ENCODE data around the gene SUPT3H.

The SUPT3H gene

DNA sequence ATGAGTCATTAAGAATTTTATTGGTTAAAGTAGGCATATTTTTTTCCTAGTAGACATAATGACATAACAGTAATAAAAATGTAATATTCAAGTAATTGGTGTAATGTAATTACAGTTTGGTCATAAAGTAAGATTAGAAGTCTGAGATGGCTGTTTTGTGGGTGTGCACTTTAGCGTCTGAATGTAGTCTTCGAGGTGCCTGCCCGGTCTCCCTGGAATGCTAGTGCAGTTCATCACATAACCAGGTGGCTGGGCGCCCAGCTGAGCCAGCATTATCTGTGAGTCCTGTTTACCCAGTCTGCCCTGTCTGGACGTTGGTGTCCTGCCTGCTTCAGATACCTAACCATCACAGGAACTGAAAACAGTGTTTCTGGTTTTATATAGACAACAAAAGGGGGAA is 571.1 kb downstream of the SUPT3H start:
- no peak overlapping the region for H3K27ac ChIP-seq (ENCODE audit: low read length)
- H3K9me3 ChIP-seq (ENCODE audit: insufficient read depth, low read depth, low read length) = no peaks in the 10 kb centered on the region
- no peaks in the 10 kb centered on the region for H3K27me3 ChIP-seq (ENCODE audit: insufficient read depth, low read length)
- H3K4me1 ChIP-seq (ENCODE audit: insufficient read depth, low read length) = 0 out of 2 replicates have a peak, but pooled peaks cover 3% of the 10 kb centered on the region
- H3K4me3 ChIP-seq (ENCODE audit: low read length) = no peak overlapping the region
- H3K36me3 ChIP-seq (ENCODE audit: insufficient read depth, low read depth, low read length) = no peaks in the 10 kb centered on the region
- H3K9ac ChIP-seq (ENCODE audit: low read depth, low read length) = no peak overlapping the region

DNA sequence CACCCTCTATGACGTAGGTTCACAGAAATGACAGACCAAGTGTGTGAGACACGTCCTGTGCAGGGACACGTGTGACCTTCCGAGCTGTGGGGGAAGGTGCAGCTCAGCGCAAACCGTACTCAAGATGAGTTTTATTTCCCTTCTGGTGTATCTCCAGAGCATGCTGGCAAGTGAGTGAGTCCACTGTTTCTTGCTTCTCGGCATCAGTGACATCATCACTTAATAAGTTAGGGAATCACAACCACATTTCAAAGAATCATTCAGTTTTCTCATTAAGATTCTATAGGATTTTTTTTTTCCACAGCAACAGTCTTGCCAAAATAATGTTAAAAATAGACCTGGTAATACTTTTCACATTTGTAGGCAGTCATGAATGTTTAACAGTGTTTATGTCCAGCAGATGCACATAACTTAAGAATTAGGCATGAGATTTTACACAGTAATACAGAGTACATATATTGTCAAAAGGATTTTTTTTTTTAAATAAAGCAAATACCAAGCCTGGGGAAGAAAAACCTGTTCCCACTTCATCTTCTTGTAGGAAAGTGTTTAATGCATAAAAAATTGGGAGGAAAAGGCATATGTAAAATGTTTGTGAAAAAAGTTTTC is 572.4 kb downstream of the SUPT3H start:
- H3K9ac ChIP-seq (ENCODE audit: low read depth, low read length) = no peak overlapping the region
- no peaks in the 10 kb centered on the region for H3K9me3 ChIP-seq (ENCODE audit: insufficient read depth, low read depth, low read length)
- no peaks in the 10 kb centered on the region for H3K36me3 ChIP-seq (ENCODE audit: insufficient read depth, low read depth, low read length)
- H3K27ac ChIP-seq (ENCODE audit: low read length) = no peak overlapping the region
- no peaks in the 10 kb centered on the region for H3K27me3 ChIP-seq (ENCODE audit: insufficient read depth, low read length)
- H3K4me3 ChIP-seq (ENCODE audit: low read length) = no peak overlapping the region
- H3K4me1 ChIP-seq (ENCODE audit: insufficient read depth, low read length) = 0 out of 2 replicates have a peak, but pooled peaks cover 3% of the 10 kb centered on the region

- H3K9me3 ChIP-seq (ENCODE audit: insufficient read depth, low read depth, low read length) = no peaks in the 10 kb centered on the region
- no peak overlapping the region for H3K27ac ChIP-seq (ENCODE audit: low read length)
- H3K27me3 ChIP-seq (ENCODE audit: insufficient read depth, low read length) = no peaks in the 10 kb centered on the region
- H3K4me1 ChIP-seq (ENCODE audit: insufficient read depth, low read length) = 0 out of 2 replicates have a peak, but pooled peaks cover 3% of the 10 kb centered on the region
- no peak overlapping the region for H3K9ac ChIP-seq (ENCODE audit: low read depth, low read length)
- H3K4me3 ChIP-seq (ENCODE audit: low read length) = no peak overlapping the region
- H3K36me3 ChIP-seq (ENCODE audit: insufficient read depth, low read depth, low read length) = no peaks in the 10 kb centered on the region
Observed at GRCh38 chr6:44804546-44805159, 573.1 kb downstream of the SUPT3H start.

DNA sequence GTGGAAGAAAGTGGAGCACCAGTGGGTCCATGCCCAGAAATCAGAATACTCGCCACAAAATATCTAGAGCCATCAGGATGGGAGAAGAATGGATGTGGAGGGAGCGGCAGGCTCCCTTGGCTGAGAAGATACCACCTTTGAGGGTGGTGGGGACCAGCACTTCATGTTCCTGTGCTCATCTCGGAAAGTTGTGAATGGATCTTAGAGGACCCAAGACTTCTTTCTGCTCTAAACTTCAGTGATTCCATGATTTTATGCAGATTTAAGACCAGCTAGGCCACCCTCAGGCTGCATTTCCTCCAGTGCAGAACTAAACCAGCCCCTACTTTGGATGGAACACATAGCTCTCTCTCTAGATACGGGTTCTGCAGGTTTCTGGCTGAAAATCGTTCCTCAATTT is 573.7 kb downstream of the SUPT3H start:
- H3K9ac ChIP-seq (ENCODE audit: low read depth, low read length) = no peak overlapping the region

DNA sequence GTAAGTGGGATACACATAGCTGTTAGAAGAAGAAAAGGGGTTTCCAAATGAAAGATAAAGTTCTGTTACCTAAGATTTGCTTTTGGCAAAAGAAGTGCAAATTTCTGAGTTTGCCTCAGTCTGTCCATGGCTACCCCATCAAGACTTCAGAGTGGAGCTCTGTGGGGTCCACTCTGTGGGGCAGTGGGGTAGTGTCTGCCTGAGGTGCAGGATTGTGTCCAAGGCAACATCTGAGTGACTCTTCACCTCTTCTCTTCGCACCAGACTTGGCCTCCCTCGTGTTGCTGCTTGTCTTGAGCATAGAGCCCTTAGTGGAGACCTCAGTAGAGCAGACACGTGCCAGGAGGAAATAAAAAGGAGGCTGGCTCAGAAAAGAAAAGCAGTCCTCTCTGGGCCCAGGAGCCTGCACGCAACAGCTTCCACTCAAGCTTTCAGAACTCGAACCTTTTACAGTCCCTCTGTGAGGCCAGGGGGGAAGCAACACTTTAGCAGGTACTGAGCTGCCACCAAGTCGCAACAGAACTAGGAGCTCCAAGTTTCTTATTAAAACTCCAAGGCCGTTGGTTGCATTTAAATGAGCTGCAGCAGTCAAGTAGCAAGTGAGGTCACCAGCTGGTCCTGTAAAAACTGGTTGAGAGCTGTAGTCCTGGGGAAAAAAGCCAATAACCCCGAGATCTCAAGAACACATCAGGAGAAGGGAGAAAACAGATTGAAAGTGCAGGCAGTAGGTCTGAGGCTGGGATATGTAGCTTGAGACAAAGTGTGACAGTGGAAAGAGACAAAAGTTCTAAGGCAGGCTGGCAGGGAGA is 576.7 kb downstream of the SUPT3H start:
- no peak overlapping the region for H3K9ac ChIP-seq (ENCODE audit: low read depth, low read length)
- H3K9me3 ChIP-seq (ENCODE audit: insufficient read depth, low read depth, low read length) = no peaks in the 10 kb centered on the region
- no peak overlapping the region for H3K27ac ChIP-seq (ENCODE audit: low read length)
- peaks cover 12% of the 10 kb centered on the region; the same call in 1 of the 2 replicates for H3K4me1 ChIP-seq (ENCODE audit: insufficient read depth, low read length)
- no peaks in the 10 kb centered on the region for H3K27me3 ChIP-seq (ENCODE audit: insufficient read depth, low read length)
- H3K36me3 ChIP-seq (ENCODE audit: insufficient read depth, low read depth, low read length) = no peaks in the 10 kb centered on the region
- no peak overlapping the region for H3K4me3 ChIP-seq (ENCODE audit: low read length)

More for the DNA sequence above, 573.7 kb downstream of the SUPT3H start:
- Histone ChIP-seq H3K4me3 (ENCODE audit: low read length) (no peak overlapping the region), H3K4me1 (ENCODE audit: insufficient read depth, low read length) (0 out of 2 replicates have a peak, but pooled peaks cover 3% of the 10 kb centered on the region), H3K36me3 (ENCODE audit: insufficient read depth, low read depth, low read length) (no peaks in the 10 kb centered on the region), H3K27ac (ENCODE audit: low read length) (no peak overlapping the region), H3K27me3 (ENCODE audit: insufficient read depth, low read length) (no peaks in the 10 kb centered on the region), H3K9me3 (ENCODE audit: insufficient read depth, low read depth, low read length) (no peaks in the 10 kb centered on the region)

DNA sequence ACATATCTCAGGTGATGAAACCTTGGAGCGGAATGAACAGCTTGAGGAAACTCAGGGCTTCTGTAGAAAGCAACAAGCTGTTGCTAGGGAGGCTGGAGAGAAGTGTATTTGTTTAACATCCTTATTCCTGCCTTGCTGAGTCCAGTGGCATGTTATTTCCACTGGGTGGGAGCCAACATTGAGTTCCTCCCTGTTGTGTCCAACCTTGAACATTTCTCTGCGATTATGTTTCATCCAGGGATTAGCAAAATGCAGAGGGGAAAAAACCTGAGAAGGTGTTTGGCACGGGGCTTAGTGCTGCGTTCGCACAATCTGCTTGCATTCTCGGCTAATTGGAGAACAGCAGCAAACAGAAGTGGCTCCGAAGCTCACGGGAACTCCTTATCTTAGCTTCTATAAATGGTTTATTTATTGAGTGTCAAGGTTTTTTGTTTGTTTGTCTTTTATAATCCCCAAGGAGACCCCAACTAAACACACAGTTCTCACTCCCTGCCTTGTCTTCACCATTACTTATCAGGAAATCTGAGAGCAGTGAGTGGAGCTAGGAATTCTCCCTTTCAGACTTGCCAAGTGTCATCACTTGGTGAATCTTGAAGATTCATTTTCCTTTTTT is 577.5 kb downstream of the SUPT3H start:
- peaks cover 12% of the 10 kb centered on the region; the same call in 1 of the 2 replicates for H3K4me1 ChIP-seq (ENCODE audit: insufficient read depth, low read length)
- H3K27me3 ChIP-seq (ENCODE audit: insufficient read depth, low read length) = no peaks in the 10 kb centered on the region
- H3K27ac ChIP-seq (ENCODE audit: low read length) = no peak overlapping the region
- H3K9ac ChIP-seq (ENCODE audit: low read depth, low read length) = no peak overlapping the region
- H3K4me3 ChIP-seq (ENCODE audit: low read length) = no peak overlapping the region
- no peaks in the 10 kb centered on the region for H3K36me3 ChIP-seq (ENCODE audit: insufficient read depth, low read depth, low read length)
- no peaks in the 10 kb centered on the region for H3K9me3 ChIP-seq (ENCODE audit: insufficient read depth, low read depth, low read length)

GRCh38 chr6:44797746-44798145 is 580.0 kb downstream of the SUPT3H start:
- Histone ChIP-seq H3K9ac (ENCODE audit: low read depth, low read length) (no peak overlapping the region), H3K36me3 (ENCODE audit: insufficient read depth, low read depth, low read length) (no peaks in the 10 kb centered on the region), H3K4me3 (ENCODE audit: low read length) (no peak overlapping the region), H3K9me3 (ENCODE audit: insufficient read depth, low read depth, low read length) (no peaks in the 10 kb centered on the region), H3K4me1 (ENCODE audit: insufficient read depth, low read length) (peaks cover 12% of the 10 kb centered on the region; the same call in 1 of the 2 replicates), H3K27ac (ENCODE audit: low read length) (no peak overlapping the region), H3K27me3 (ENCODE audit: insufficient read depth, low read length) (no peaks in the 10 kb centered on the region)

- Histone ChIP-seq H3K27me3 (ENCODE audit: insufficient read depth, low read length) (no peaks in the 10 kb centered on the region), H3K9me3 (ENCODE audit: insufficient read depth, low read depth, low read length) (no peaks in the 10 kb centered on the region), H3K9ac (ENCODE audit: low read depth, low read length) (no peak overlapping the region), H3K4me1 (ENCODE audit: insufficient read depth, low read length) (peaks cover 12% of the 10 kb centered on the region; the same call in 1 of the 2 replicates), H3K36me3 (ENCODE audit: insufficient read depth, low read depth, low read length) (no peaks in the 10 kb centered on the region), H3K4me3 (ENCODE audit: low read length) (no peak overlapping the region), H3K27ac (ENCODE audit: low read length) (no peak overlapping the region)
Observed at GRCh38 chr6:44795326-44795725, 582.4 kb downstream of the SUPT3H start.

DNA sequence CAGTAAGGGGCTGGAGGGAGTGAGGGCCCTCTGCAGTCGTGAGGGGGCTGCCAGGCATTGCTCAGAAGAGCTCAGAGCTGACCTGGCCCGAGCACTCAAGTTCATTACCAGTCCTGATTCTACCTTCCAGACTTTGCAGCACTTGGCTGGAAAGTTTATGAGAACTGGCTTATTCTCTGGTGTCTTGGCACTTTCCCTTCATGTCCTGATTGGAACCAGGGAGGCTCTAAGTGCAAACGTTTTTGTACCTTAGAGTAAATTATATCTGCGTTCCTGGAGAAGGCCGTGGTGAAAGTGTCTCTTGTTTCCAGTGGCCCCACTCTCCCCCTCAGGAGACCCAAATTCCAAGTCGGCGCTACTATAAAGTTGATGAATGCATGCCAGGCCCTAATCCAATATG is 587.9 kb downstream of the SUPT3H start:
- no peak overlapping the region for H3K4me3 ChIP-seq (ENCODE audit: low read length)
- H3K9ac ChIP-seq (ENCODE audit: low read depth, low read length) = no peak overlapping the region
- H3K36me3 ChIP-seq (ENCODE audit: insufficient read depth, low read depth, low read length) = no peaks in the 10 kb centered on the region
- H3K27ac ChIP-seq (ENCODE audit: low read length) = no peak overlapping the region
- no peaks in the 10 kb centered on the region for H3K27me3 ChIP-seq (ENCODE audit: insufficient read depth, low read length)
- no peaks in the 10 kb centered on the region for H3K9me3 ChIP-seq (ENCODE audit: insufficient read depth, low read depth, low read length)
- no peaks in the 10 kb centered on the region for H3K4me1 ChIP-seq (ENCODE audit: insufficient read depth, low read length)

DNA sequence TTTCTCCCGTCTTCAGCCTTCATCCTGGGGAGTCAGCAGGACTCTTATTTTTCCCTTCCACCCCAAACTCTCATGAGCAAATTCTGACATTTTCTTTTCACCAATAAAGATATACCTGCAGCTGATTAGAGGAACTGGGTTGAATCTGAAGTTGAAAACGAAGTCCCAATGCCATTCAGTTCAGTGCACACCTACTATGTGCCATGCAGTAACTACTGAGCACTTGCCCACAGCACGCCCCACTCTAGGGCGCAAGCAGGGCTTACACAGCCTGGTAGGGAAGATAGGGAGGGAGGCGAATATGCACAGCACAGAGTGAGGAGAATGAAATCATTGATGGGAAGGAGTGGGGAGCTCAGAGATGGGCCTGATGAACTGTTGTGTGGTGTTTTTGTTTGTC is 588.7 kb downstream of the SUPT3H start:
- no peaks in the 10 kb centered on the region for H3K9me3 ChIP-seq (ENCODE audit: insufficient read depth, low read depth, low read length)
- H3K27me3 ChIP-seq (ENCODE audit: insufficient read depth, low read length) = no peaks in the 10 kb centered on the region
- H3K36me3 ChIP-seq (ENCODE audit: insufficient read depth, low read depth, low read length) = no peaks in the 10 kb centered on the region
- H3K4me3 ChIP-seq (ENCODE audit: low read length) = no peak overlapping the region
- H3K4me1 ChIP-seq (ENCODE audit: insufficient read depth, low read length) = no peaks in the 10 kb centered on the region
- no peak overlapping the region for H3K9ac ChIP-seq (ENCODE audit: low read depth, low read length)
- no peak overlapping the region for H3K27ac ChIP-seq (ENCODE audit: low read length)

- H3K27ac ChIP-seq (ENCODE audit: low read length) = no peak overlapping the region
- H3K9ac ChIP-seq (ENCODE audit: low read depth, low read length) = no peak overlapping the region
- H3K9me3 ChIP-seq (ENCODE audit: insufficient read depth, low read depth, low read length) = no peaks in the 10 kb centered on the region; the same call in 1 of the 2 replicates
- H3K4me3 ChIP-seq (ENCODE audit: low read length) = no peak overlapping the region
- no peaks in the 10 kb centered on the region for H3K27me3 ChIP-seq (ENCODE audit: insufficient read depth, low read length)
- H3K4me1 ChIP-seq (ENCODE audit: insufficient read depth, low read length) = no peaks in the 10 kb centered on the region
- no peaks in the 10 kb centered on the region for H3K36me3 ChIP-seq (ENCODE audit: insufficient read depth, low read depth, low read length)
Observed at GRCh38 chr6:44788387-44788981, 589.2 kb downstream of the SUPT3H start.
